Activated CD4-positive, CD25-positive, alpha-beta regulatory T cell treated with anti-CD3 and anti-CD28 coated beads, Interleukin-2, amount 50 U/mL, for 16 hours (primary cell): Measurements from ENCODE around the gene NDST3.

Experiments used
- DNase-seq: peaks from one replicate; pipeline ENCODE4 v3.0.0-alpha.2; 2020; ENCODE audit warnings: low read depth, low spot score

Gene NDST3

DNA sequence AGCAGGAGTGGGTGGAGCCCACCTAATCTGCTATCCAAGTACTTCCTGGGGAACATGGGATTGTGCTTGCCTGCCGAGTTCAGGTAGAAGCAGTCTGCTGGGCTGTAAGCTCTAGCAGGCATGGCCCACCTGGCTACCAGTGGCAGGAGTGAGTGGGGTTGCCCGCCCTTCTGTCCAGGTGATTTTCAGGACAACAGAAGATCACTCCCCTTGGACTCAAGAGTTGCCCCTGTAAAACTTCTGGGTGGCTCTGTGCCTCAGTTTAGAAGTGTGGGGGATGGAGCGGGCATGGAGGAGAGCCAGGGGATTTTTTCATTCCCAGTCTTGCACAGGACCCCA is 43.5 kb downstream of the NDST3 start:
- no peak for DNase-seq

DNA sequence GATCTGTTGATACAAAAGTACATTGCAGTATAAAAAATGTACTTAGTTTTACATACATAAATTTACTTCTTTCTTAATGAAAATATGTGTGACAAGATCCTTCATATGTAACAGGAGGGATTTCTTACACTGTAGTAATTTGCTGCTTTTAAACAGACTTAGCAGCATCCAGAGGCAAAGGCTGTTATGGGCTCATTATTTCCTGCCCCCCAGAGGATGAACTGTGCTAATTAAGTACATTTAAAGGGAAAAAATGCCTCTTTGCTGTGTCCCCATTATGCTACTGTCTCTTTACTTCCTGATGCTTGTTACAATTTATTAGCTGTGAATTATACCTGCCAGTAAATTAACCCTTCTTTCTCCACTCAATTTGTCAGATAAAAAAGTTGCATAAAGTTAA is 47.1 kb downstream of the NDST3 start:
- no peak for DNase-seq

GRCh38 chr4:118082182-118082581 is 47.9 kb downstream of the NDST3 start:
- DNase-seq, result no peak

DNA sequence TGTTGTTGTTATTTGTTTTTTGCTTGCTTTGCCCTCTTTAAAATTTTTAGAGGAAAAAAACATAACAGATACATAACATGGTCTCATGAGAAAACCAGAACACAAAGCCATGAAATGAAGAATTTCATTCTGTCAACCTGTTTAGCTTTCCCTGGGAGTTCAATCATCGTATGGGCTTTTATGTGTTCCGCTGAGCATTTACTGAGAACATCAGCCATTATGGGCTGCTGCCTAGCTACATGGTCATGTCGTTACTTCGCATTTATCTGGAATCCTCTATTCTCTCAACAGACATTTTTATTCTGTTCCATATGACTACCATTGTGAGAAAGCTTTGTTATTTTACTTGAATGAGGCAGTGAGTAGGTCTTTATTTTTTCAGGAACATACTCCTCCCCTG is 51.4 kb downstream of the NDST3 start:
- DNase-seq, result no peak

DNA sequence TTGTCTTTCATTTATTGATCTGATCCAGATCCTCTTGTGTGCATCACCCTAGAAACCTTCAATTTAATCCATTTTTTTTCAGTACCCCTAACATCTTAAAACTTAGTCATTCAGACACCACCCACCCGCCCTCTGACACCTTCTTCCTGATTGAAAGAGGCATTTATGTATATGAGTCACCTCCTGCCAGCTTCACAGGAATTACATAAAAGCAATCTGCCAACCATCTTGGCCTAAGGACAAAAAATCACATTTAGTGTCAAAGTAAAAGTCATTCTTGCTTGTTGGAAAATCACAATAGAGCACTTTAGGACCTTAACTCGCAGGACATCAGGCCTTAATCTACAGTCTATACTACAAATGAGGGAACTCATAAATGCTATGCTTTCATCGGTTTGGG is 52.1 kb downstream of the NDST3 start:
- no peak for DNase-seq

- no peak for DNase-seq
Measured at GRCh38 chr4:118087366-118087765, 53.1 kb downstream of the NDST3 start.

- no peak for DNase-seq
Measured at GRCh38 chr4:118099106-118099505, 64.8 kb downstream of the NDST3 start.

- DNase-seq, result no peak
Measured at GRCh38 chr4:118102195-118102594, 67.9 kb downstream of the NDST3 start.

DNA sequence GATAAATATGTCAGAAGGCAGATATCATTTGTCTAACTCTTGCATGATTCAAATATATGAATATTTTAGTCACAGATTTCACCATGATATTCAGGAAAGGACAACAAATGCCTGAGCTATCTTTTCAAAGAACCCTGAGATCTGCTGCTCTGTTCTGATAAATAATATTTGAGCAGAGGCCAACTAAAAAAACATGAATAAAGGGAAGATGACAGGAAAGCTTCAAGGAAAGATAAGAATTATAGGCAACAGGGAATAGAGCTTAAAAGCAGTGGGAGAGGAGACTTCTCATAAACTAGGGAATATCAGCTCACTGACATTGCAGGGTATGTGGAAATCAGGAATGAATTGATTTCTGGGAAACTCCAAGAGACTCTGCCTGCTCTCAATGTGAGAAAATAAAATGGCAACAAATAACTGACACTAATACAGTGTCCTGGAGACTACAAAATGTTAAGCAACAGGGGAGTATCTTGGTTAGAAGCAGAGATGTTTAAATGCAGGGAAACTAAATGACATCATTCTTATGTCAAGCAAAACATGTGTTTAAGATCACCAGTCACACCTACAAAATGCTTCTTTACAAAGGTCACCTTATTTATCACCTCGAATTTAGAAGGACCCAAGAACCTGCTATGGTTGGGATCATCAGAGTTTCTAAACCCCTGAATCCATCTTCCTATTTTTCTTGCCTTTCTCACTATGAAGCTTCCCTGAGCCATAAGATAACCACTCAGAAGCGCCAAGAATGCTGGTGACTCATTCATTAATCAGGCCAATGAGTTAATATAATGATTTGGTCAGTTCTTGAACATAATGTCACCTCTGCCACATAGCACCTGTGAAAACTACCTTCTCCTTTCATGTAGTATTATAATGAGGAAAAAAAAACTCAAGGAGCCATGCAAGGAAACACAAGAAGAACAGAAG is 78.1 kb downstream of the NDST3 start:
- no peak for DNase-seq

- DNase-seq, result no peak
Measured at GRCh38 chr4:118113220-118113619, 78.9 kb downstream of the NDST3 start.

DNA sequence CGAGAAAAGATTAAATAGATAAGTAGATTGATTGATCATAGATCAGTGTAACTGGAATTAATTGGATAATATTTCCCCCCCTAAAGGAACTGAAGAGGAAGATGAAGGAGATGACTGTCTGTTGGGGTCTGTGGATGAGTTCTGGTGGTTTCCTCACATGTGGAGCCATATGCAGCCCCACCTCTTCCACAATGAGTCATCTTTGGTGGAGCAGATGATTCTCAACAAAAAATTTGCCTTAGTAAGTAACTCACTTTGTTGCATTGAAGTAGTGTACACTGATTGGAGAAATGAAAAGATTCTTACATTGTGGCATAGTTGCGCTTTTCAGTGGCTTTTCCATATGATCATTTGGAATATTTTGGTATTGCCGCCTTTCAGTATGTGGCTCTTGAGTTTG is 80.4 kb downstream of the NDST3 start:
- no peak for DNase-seq

DNA sequence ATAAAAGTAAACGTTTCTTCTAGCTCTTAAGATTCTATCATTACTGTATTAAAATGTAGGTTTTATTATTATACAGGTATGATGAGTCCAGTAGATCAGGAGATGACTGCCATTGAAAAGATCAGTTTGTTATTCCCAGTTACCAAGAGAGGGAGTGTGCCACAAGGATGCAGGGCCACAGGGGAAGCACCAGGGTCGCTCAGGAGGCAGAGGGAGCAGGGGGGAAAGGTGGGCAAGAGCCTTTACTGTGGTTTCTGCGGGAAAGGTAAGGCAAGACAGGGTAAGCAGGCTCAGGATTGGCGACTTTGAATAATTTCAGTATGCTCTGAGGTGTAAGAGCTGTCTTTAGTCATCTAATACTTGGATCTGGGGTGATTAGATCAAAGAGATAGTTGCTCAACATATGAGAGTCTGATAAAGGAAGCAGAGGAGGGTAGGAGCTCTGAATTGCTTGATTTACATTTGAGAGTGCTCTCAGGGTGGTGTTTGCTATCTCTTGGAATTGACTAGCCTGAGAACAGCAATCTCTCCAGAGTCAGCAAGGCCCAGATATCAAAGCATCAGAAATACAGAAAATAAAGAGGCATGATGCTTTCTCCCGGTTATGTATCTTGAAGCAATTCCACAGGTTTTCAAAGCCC is 86.0 kb downstream of the NDST3 start:
- no peak for DNase-seq

DNA sequence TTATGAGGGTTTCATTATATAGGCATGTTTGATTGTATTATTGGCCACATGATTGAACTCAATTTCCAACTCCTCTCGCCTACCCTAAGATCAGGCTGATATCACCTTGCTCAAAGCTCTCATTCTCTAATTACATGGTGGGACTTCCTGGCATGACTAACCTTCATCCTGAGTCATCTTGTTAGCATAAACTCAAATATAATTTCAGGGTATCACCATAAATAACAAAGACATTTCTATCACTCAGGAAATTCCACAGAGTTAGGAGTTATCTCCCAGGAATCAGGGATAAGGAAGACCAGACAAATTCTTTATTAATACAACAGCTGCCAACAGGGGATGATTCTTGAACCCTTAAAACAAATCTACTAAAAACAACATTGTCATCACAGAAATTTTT is 90.7 kb downstream of the NDST3 start:
- no peak for DNase-seq

DNA sequence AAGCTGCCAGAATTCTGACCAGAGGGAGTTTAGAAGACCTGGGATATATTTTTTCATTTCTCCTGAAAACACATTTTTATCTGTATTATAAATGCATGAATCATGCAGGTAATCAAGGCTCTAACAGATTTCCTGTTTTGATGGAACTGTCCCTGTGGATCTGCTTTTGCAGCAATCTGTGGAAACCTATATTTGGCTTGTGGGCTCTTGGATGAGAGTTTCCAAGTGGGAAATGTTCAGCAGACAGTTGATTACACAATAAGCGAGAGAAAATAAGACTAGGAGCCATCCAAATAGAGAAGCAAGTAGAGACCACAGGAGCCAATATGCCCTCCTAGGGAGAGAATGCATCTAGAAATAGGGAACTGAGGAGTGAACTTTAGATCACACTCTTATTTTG is 105.0 kb downstream of the NDST3 start:
- DNase-seq, result no peak

DNA sequence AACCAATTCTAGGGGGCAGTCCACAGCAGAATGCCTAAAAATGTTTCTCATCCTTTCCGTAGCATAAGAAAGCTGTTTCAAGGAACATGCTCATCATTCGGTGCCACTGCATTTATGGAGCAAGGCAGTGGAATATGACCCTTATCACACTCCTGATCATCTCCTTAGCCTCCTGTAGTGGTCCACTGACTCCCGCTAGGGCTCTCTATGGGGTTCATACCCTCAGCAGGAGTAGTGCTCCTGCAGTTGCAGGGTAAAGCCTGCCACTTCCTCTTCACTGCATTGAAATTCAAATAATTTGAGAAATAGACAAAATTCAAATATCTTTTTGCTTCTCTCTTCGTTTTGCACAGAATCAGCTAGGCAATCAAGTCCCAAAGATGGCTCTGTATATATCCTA is 107.0 kb downstream of the NDST3 start:
- no peak for DNase-seq

GRCh38 chr4:118154649-118155048 is 120.4 kb downstream of the NDST3 start:
- DNase-seq, result no peak

DNA sequence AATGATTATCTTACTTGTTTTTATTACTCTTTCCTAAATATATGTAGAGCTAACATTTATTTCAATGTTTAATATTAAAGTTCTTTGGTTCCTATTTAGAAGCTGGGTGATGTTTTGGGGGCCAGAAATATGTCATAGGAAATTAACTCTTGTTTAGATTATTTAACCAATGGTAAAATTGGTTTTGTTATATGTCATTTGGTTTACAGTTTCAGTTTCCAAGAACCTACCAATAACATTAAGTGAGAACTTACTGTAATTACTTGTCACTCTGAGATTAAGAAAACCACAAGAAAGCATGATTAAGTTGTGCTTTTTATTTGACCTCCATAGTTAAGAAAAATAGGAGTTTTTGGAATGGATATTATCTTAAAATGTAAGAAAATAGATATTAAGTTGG is 121.2 kb downstream of the NDST3 start:
- DNase-seq, result no peak

DNA sequence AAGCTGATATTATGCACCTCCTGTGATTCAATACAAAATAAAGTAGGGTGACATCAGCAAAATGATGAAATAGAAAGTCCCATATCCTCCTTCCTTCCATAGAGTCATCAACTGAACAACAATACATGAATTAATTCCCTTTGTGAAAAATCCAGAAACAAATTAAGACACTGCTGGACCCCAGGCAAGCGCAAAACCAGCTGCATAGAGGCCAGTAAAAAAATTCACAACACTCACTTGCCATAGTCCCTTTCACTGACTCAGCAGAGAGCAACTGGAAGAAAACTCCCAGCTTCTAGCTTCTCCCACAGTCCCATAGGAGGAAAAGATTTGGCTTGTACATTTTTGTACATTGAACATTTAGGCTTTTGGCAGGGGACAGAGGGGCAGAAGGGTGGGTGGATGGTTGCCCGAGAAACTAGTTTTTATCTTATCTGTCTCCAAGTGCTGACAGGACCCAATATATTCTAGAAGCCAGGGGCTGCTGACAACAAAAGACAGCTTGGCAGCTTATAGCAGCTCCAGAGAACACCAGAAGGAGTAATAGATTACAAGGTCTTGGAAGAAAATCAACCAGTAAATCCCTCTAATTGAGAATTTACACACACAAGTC is 124.6 kb downstream of the NDST3 start:
- no peak for DNase-seq

GRCh38 chr4:118167306-118167705 is 133.0 kb downstream of the NDST3 start:
- no peak for DNase-seq

GRCh38 chr4:118171381-118171780 is 137.1 kb downstream of the NDST3 start:
- DNase-seq, result no peak

GRCh38 chr4:118173126-118173525 is 138.8 kb downstream of the NDST3 start:
- no peak for DNase-seq

DNA sequence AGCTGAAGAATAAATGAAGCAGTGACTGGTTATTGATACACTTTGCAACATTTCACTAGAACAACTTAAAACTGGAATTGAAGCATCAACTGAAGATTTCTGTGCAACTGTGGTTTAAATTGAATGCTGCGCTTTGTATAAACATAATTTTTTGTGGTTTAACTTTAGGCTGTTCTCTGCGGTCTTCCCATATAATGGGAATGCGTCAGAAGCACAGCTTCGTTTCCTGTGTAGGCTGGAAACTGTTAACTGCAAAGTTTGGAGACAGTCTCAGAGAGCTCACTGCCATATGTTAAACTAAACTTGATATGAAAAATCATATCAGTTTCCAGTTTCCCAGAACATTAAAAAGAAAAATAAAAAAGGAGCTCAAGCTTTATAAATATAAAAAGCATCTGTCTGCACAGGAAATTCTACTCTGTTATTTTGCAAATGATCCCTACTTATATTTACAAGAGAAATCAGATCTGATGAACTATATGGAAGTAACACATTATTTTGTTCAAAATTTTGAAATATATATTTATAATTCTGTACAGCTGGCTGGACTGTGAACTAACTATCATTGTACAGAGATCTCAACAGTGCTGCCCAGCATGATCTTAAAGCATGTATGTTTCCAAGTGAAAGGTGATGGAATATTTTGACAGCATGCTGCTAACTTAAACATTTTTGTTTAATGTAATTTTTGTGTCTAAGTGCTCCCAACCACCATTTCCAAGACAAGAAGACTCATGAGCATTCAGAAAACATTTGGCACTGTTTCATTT is 139.9 kb downstream of the NDST3 start:
- DNase-seq, result no peak
